ENCODE measurements around the gene MBTPS2. TPM values are rescaled to one million over a fixed set of nuclear protein-coding genes. Genes with fewer than 3 reads are reported as not detected.
"Not testable (repeated sequence)": the region's sequence is repeated elsewhere in the genome, so short reads cannot be mapped to it uniquely, and the experiment has no call there.

Gene MBTPS2
- total RNA-seq, 4 donors from 2014 or later = 7.5 to 10.8 (median 8.4) TPM

- Histone ChIP-seq H3K9me3 (peaks cover 0 to 10% (median 0%) of the 10 kb centered on the region in 4 donors), H3K27me3 (no peaks in the 10 kb centered on the region), H3K4me3 (no peak overlapping the region), H3K4me1 (no peaks in the 10 kb centered on the region), H3K36me3 (no peaks in the 10 kb centered on the region), H3K27ac (replicated peaks in 1 of 4) (no peak overlapping the region)
- TF ChIP-seq EP300 (IDR thresholded peaks at IDR 0.05) = no peak
- TF ChIP-seq CTCF (IDR thresholded peaks at IDR 0.05) = no peak
- no peak for TF ChIP-seq POLR2AphosphoS5 (IDR thresholded peaks at IDR 0.05)
- no peak for TF ChIP-seq POLR2A (IDR thresholded peaks at IDR 0.05; ENCODE audit: low read depth)
- no peak for DNase-seq (ENCODE audit: extremely low spot score)
- intact Hi-C loops (cut with DNase I) = no loop called here
Observed at GRCh38 chrX:21813612-21814368, 25.6 kb upstream of the MBTPS2 start.

- no peaks in the 10 kb centered on the region for H3K36me3 ChIP-seq
- peaks cover 0 to 10% (median 0%) of the 10 kb centered on the region in 4 donors for H3K9me3 ChIP-seq
- TF ChIP-seq POLR2AphosphoS5 (IDR thresholded peaks at IDR 0.05) (no peak), CTCF (IDR thresholded peaks at IDR 0.05) (no peak), POLR2A (IDR thresholded peaks at IDR 0.05; ENCODE audit: low read depth) (no peak), EP300 (IDR thresholded peaks at IDR 0.05) (no peak)
- no peak overlapping the region for H3K27ac ChIP-seq (replicated peaks in 1 of 4)
- intact Hi-C loops (cut with DNase I) = no loop called here
- no peak for DNase-seq (ENCODE audit: extremely low spot score)
- no peaks in the 10 kb centered on the region for H3K27me3 ChIP-seq
- no peak overlapping the region for H3K4me3 ChIP-seq
- no peaks in the 10 kb centered on the region for H3K4me1 ChIP-seq
- 82% methylated on average over 5 of the region's 5 CpGs for WGBS
Observed at GRCh38 chrX:21816136-21816535, 23.3 kb upstream of the MBTPS2 start.

- H3K9me3 ChIP-seq; H3K4me3 ChIP-seq; DNase-seq (ENCODE audit: extremely low spot score); intact Hi-C loops (cut with DNase I); H3K27ac ChIP-seq (replicated peaks in 1 of 4); H3K4me1 ChIP-seq; H3K27me3 ChIP-seq; H3K36me3 ChIP-seq: not testable (repeated sequence)
- 88% methylated on average over 1 of the region's 1 CpG for WGBS
Observed at GRCh38 chrX:21820170-21820569, 19.2 kb upstream of the MBTPS2 start.

GRCh38 chrX:21821875-21822274 is 17.5 kb upstream of the MBTPS2 start:
- Histone ChIP-seq H3K9me3 (no peaks in the 10 kb centered on the region), H3K27me3 (no peaks in the 10 kb centered on the region), H3K27ac (replicated peaks in 1 of 4) (no peak overlapping the region), H3K4me3 (no peak overlapping the region), H3K36me3 (no peaks in the 10 kb centered on the region), H3K4me1 (no peaks in the 10 kb centered on the region)
- intact Hi-C loops (cut with DNase I) = no loop called here
- 78% methylated on average over 3 of the region's 3 CpGs for WGBS
- TF ChIP-seq POLR2A (IDR thresholded peaks at IDR 0.05; ENCODE audit: low read depth) (no peak), EP300 (IDR thresholded peaks at IDR 0.05) (no peak), POLR2AphosphoS5 (IDR thresholded peaks at IDR 0.05) (no peak), CTCF (IDR thresholded peaks at IDR 0.05) (no peak)
- no peak for DNase-seq (ENCODE audit: extremely low spot score)

- WGBS = 75% methylated on average over 2 of the region's 2 CpGs
- no peak overlapping the region for H3K4me3 ChIP-seq
- intact Hi-C loops (cut with DNase I) = no loop called here
Observed at GRCh38 chrX:21831496-21831895, 7.9 kb upstream of the MBTPS2 start.

More at GRCh38 chrX:21831496-21831895, 7.9 kb upstream of the MBTPS2 start:
- Histone ChIP-seq H3K4me1 (no peaks in the 10 kb centered on the region), H3K9me3 (no peaks in the 10 kb centered on the region), H3K36me3 (no peaks in the 10 kb centered on the region), H3K27ac (replicated peaks in 1 of 4) (no peak overlapping the region), H3K27me3 (no peaks in the 10 kb centered on the region)
- no peak for DNase-seq (ENCODE audit: extremely low spot score)
- TF ChIP-seq POLR2AphosphoS5 (IDR thresholded peaks at IDR 0.05) = no peak
- TF ChIP-seq POLR2A (IDR thresholded peaks at IDR 0.05; ENCODE audit: low read depth) = no peak
- TF ChIP-seq CTCF (IDR thresholded peaks at IDR 0.05) = no peak
- no peak for TF ChIP-seq EP300 (IDR thresholded peaks at IDR 0.05)
